Fibroblast of upper back skin (primary cell): ENCODE data around the gene KIAA0513.

ENCODE experiments used
- DNase-seq: peaks from one replicate; pipeline ENCODE4 v3.0.0-alpha.2; 2013

Gene KIAA0513

GRCh38 chr16:85138825-85139627 is 111.4 kb downstream of the KIAA0513 start:
- DNase-seq, result no peak

GRCh38 chr16:85139881-85140339 is 112.3 kb downstream of the KIAA0513 start:
- DNase-seq, result no peak

DNA sequence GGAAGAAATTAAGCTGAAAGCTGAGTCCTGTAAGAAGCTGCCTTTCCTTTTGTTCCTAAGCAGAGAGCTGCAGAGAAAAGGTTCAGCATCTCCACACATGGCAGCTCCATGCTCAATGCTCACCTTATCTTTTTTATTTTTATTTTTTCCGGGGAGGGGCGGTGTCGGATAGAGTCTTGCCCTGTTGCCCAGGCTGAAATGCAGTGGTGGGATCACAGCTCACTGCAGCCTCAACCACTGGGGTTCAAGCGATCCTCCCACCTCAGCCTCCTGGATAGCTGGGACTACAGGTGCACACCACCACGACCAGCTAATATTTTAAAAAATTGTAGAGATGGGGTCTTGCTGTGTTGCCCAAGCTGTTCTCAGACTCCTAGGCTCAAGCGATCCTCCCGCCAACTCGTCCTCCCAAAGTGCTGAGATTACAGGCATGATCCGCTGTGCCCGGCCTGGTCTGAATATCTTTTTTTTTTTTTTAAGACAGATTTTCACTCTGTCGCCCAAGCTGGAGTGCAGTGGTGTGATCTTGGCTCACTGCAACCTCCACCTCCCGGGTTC is 112.9 kb downstream of the KIAA0513 start:
- no peak for DNase-seq

- no peak for DNase-seq
Measured at GRCh38 chr16:85141491-85142128, 114.0 kb downstream of the KIAA0513 start.

GRCh38 chr16:85142129-85142513 is 114.5 kb downstream of the KIAA0513 start:
- no peak for DNase-seq

DNA sequence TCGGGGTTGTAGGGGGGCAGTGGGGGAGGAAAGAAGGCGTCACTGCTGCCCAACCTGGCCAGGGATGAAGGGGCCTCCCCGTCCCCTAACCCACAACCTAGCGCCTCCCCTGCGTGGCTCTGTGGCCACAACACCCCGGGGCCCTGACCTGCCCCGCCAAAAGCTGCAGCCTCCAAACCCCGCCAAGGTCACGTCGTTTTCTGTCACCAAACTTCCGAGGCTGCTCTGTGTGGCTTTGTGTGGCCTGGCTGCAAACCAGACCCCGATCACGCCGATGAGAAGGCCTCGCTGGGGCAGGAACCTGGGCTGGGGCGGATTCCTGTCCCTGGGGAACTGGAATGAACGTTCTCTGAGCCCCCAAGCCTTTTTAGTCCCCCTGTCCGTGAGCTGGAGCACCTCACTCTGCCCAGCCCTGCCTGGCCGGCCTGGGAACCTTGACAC is 115.2 kb downstream of the KIAA0513 start:
- DNase-seq, result no peak
